ENCODE measurements around the gene AGBL1. TPM values are rescaled to one million over a fixed set of nuclear protein-coding genes. Genes with fewer than 3 reads are reported as not detected.

Gene AGBL1
- total RNA-seq, 1 experiment from 2014 or later, result not detected

- Mint-ChIP-seq H3K36me3 (ENCODE audit: insufficient read depth in 1 of 3, low read depth in 3 of 3) (no peaks in the 10 kb centered on the region), H3K9me3 (no peaks in the 10 kb centered on the region), H3K4me3 (no peak overlapping the region), H3K4me1 (0 out of 4 replicates have a peak, but pooled peaks cover 0 to 2% of the 10 kb centered on the region in 2 experiments), H3K27me3 (ENCODE audit: low read depth) (no peaks in the 10 kb centered on the region), H3K27ac (no peak overlapping the region)
- H4K5ac ChIP-seq (ENCODE audit: insufficient read length, low read depth, low read length), result no peak overlapping the region
- TF ChIP-seq CTCF (conservative IDR thresholded peaks at IDR 0.05), result no peak
- H2BK12ac ChIP-seq (ENCODE audit: insufficient read length, low read depth, low read length), result no peak overlapping the region
- no peak overlapping the region for H3K4ac ChIP-seq (ENCODE audit: low read depth, low read length)
- no peak overlapping the region for H2AK5ac ChIP-seq (ENCODE audit: insufficient read length, low read length)
- H2BK120ac ChIP-seq (ENCODE audit: low read depth, low read length, poor library complexity, severe bottlenecking), result no peak overlapping the region
- H3K27me3 ChIP-seq (ENCODE audit: insufficient read depth, low read length), result no peaks in the 10 kb centered on the region
- H3T11ph ChIP-seq (ENCODE audit: low read length), result no peak overlapping the region
- no peak for DNase-seq
- no peak overlapping the region for H3K27ac ChIP-seq (ENCODE audit: insufficient read length, low read depth, low read length)
- no peak overlapping the region for H3K14ac ChIP-seq (ENCODE audit: insufficient read depth, low read length)
- H3K4me1 ChIP-seq (ENCODE audit: insufficient read depth, low read length), result no peaks in the 10 kb centered on the region
- no peak overlapping the region for H3K23ac ChIP-seq (ENCODE audit: insufficient read length, low read depth, low read length)
- no peak overlapping the region for H3K56ac ChIP-seq (ENCODE audit: insufficient read length, low read depth, low read length)
- no peak overlapping the region for H3K4me2 ChIP-seq (ENCODE audit: insufficient read depth, insufficient read length, low read length)
- no peaks in the 10 kb centered on the region for H4K20me1 ChIP-seq (ENCODE audit: control insufficient read depth, insufficient read depth, insufficient read length)
- H3K79me1 ChIP-seq (ENCODE audit: insufficient read depth, low read depth, low read length, poor library complexity, severe bottlenecking), result no peaks in the 10 kb centered on the region
- no peak overlapping the region for H3K18ac ChIP-seq (ENCODE audit: insufficient read length, low read depth, low read length)
- no peak overlapping the region for H2BK5ac ChIP-seq (ENCODE audit: insufficient read length, low read length)
- H4K91ac ChIP-seq (ENCODE audit: insufficient read length, low read depth, low read length), result no peak overlapping the region
- WGBS (ENCODE audit: extremely low coverage, insufficient read length, low lambda C conversion rate), result no CpG with 5 or more reads among the region's 6 CpGs
- H2BK20ac ChIP-seq (ENCODE audit: low read depth, low read length, poor library complexity, severe bottlenecking), result no peak overlapping the region
- no peaks in the 10 kb centered on the region for H3K79me2 ChIP-seq (ENCODE audit: insufficient read depth, low read length)
- no peak overlapping the region for H3K9ac ChIP-seq (ENCODE audit: extremely low read depth, insufficient read length, low read length)
- H3K9me3 ChIP-seq (ENCODE audit: control insufficient read depth, low read depth, low read length), result no peaks in the 10 kb centered on the region
- H2BK15ac ChIP-seq (ENCODE audit: low read depth, low read length), result no peak overlapping the region
- no peak overlapping the region for H4K8ac ChIP-seq (replicated peaks; ENCODE audit: insufficient read length, low read depth, low read length)
- H3K23me2 ChIP-seq (ENCODE audit: insufficient read length, low read depth, low read length, poor library complexity, severe bottlenecking), result no peaks in the 10 kb centered on the region
- H2AFZ ChIP-seq (ENCODE audit: low read length), result no peak overlapping the region
Observed at GRCh38 chr15:86445579-86446252, 366.0 kb downstream of the AGBL1 start.

Data from H9 (cell line).